ENCODE results near the gene SUMO2. TPM values are rescaled to one million over a fixed set of nuclear protein-coding genes. Genes with fewer than 3 reads are reported as not detected.

The SUMO2 gene
- total and polyA plus RNA-seq, 2 of the 8 experiments (the other 6 are each of a cell fraction or from before 2014, with no cell fraction given) = 184 to 779 TPM

DNA sequence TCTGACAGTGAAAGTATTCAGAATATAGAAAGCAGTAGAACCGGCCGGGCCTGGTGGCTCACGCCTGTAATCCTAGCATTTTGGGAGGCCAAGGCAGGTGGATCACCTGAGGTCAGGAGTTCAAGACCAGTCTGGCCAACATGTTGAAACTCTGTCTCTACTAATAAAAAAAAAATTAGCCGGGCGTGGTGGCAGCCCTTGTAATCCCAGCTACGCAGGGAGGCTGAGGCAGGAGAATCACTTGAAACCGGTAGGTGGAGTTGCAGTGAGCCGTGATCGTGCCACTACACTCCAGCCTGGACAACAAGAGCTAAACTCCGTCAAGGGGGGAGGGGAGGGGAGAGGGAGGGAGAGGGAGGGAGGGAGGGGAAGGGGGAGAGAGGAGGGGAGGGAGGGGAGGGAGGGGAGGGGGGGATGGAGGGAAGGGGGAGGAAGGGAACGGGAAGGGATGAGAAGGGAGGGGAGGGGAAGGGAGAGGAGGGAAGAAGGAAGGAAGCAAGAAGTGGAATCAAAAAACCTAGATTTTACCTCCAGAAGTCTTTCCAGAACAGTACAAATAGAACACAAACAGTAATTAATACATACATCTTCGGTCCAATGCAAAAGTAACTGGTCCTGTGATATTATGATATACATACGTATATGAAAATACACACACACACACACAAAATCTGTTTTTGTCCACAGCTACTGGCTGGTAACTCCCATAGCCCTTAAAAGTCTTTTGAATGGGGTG is 40.4 kb downstream of the SUMO2 start (continued):
- TF ChIP-seq CHD7 (IDR thresholded peaks at IDR 0.05; ENCODE audit: insufficient replicate concordance, low read length) (no peak), TEAD4 (IDR thresholded peaks at IDR 0.05; ENCODE audit: low read depth, low read length) (no peak), POLR2AphosphoS5 (IDR thresholded peaks at IDR 0.05; ENCODE audit: low read depth, low read length) (no peak), ZNF274 (IDR thresholded peaks at IDR 0.05; ENCODE audit: borderline replicate concordance, extremely low read depth, low read length) (no peak), GABPA (IDR thresholded peaks at IDR 0.05; ENCODE audit: borderline replicate concordance, insufficient read depth, low read length) (no peak), RFX5 (IDR thresholded peaks at IDR 0.05; ENCODE audit: borderline replicate concordance, low read depth, low read length) (no peak), SUZ12 (IDR thresholded peaks at IDR 0.05; ENCODE audit: low read length) (no peak), PHF8 (conservative IDR thresholded peaks at IDR 0.05; ENCODE audit: low read depth, low read length) (no peak), CHD2 (IDR thresholded peaks at IDR 0.05; ENCODE audit: low read length) (no peak), YY1 (IDR thresholded peaks at IDR 0.05; ENCODE audit: low read depth, low read length) (no peak), EGR1 (IDR thresholded peaks at IDR 0.05; ENCODE audit: borderline replicate concordance, low read depth, low read length) (no peak)

All from H1 (cell line).